K562 (cell line): ENCODE measurements around the gene ABHD1.

Experiments
- ATF3 ChIP-seq, 2 experiments: fragments of 450-650 bp in 1 of 2; sonication (generic) in 1 of 2; formaldehyde crosslinking in 1 of 2; IDR thresholded peaks in 1 of 2; conservative IDR thresholded peaks in 1 of 2; 2 replicates each; pipeline versions ENCODE4 v1.6.1 to v1.8.1; 2016 to 2023; ENCODE audit warnings: mild to moderate bottlenecking in 2 of 2, moderate library complexity in 2 of 2, inconsistent platforms in 1 of 2, missing genetic modification reagents in 1 of 2
- CBFB ChIP-seq: sonication (generic); formaldehyde crosslinking; IDR thresholded peaks from 2 replicates; pipeline ENCODE4 v1.4.0; 2020; ENCODE audit warnings: mild to moderate bottlenecking, missing genetic modification reagents
- CREM ChIP-seq: IDR thresholded peaks from 2 replicates; pipeline ENCODE4 v1.6.1; 2014; ENCODE audit warnings: antibody characterized with exemption, low read depth
- CTCF ChIP-seq, 3 experiments: IDR thresholded peaks in 2 of 3; conservative IDR thresholded peaks in 1 of 3; 2 replicates each; pipeline ENCODE4 v1.5.1; 2011 to 2012; ENCODE audit warnings: low read length in 3 of 3, mild to moderate bottlenecking in 3 of 3, control low read depth in 2 of 3, improper control_type of control experiment in 1 of 3, inconsistent platforms in 1 of 3, low read depth in 1 of 3, mixed read lengths in 1 of 3, moderate library complexity in 1 of 3; ENCODE audit not compliant: insufficient read depth in 2 of 3
- DPF2 ChIP-seq: fragments of 450-650 bp; IDR thresholded peaks from 2 replicates; pipeline ENCODE4 v1.6.1; 2016
- EP300 ChIP-seq: IDR thresholded peaks from 2 replicates; pipeline ENCODE4 v1.6.1; 2012; ENCODE audit warnings: low read length, improper control_type of control experiment
- GATAD2A ChIP-seq: fragments of 450-650 bp; IDR thresholded peaks from 2 replicates; pipeline ENCODE4 v1.6.1; 2017
- HDAC2 ChIP-seq: fragments of 450-650 bp; IDR thresholded peaks from 2 replicates; pipeline ENCODE4 v1.6.1; 2016; ENCODE audit warnings: mild to moderate bottlenecking
- HNRNPUL1 ChIP-seq: fragments of 200-400 bp; formaldehyde crosslinking; IDR thresholded peaks from 2 replicates; pipeline ENCODE4 v1.6.1; 2017; ENCODE audit warnings: low read length
- MYC ChIP-seq, 2 experiments: fragments of 250-450 bp in 1 of 2; sonication (Bioruptor Pico) in 1 of 2; IDR thresholded peaks; 2 replicates each; pipeline versions ENCODE4 v1.5.1 to v1.6.1; 2012 to 2021; ENCODE audit warnings: low read depth in 2 of 2, borderline replicate concordance in 1 of 2, improper control_type of control experiment in 1 of 2, low read length in 1 of 2, mild to moderate bottlenecking in 1 of 2, moderate library complexity in 1 of 2
- POLR2AphosphoS5 ChIP-seq: IDR thresholded peaks from 2 replicates; pipeline ENCODE4 v1.6.1; 2011; ENCODE audit warnings: mild to moderate bottlenecking, low read depth, low read length, moderate library complexity; ENCODE audit not compliant: control insufficient read depth, insufficient read depth
- REST ChIP-seq, 2 experiments: fragments of 450-650 bp; formaldehyde crosslinking in 1 of 2; IDR thresholded peaks; 2 replicates each; pipeline versions ENCODE4 v1.4.0 to v1.6.1; 2014 to 2020; ENCODE audit warnings: mild to moderate bottlenecking in 2 of 2, borderline replicate concordance in 1 of 2, low read depth in 1 of 2
- ZNF24 ChIP-seq: fragments of 450-650 bp; IDR thresholded peaks from 2 replicates; pipeline ENCODE4 v1.6.1; 2016
- ZNF592 ChIP-seq: fragments of 450-650 bp; IDR thresholded peaks from 2 replicates; pipeline ENCODE4 v1.6.1; 2017; ENCODE audit warnings: antibody characterized with exemption, mild to moderate bottlenecking

- no peak for TF ChIP-seq CREM
- TF ChIP-seq ZNF24: no peak
- no peak for TF ChIP-seq EP300
- TF ChIP-seq DPF2: no peak
- TF ChIP-seq ATF3 (IDR thresholded peaks at IDR 0.05): no peak
- no peak for TF ChIP-seq ATF3 (CRISPR knock-in tag; conservative IDR thresholded peaks at IDR 0.05)
- no peak for TF ChIP-seq REST (IDR thresholded peaks at IDR 0.05; ENCODE audit: borderline replicate concordance)
- TF ChIP-seq REST (CRISPR knock-in tag; IDR thresholded peaks at IDR 0.05; ENCODE audit: low read depth): no peak
- TF ChIP-seq CTCF (IDR thresholded peaks at IDR 0.05 in 2 of 3, conservative IDR thresholded peaks at IDR 0.05 in 1 of 3; ENCODE audit: insufficient read depth in 2 of 3, low read depth in 1 of 3, low read length in 3 of 3): no peak
- no peak for TF ChIP-seq CBFB
- no peak for TF ChIP-seq POLR2AphosphoS5
- no peak for TF ChIP-seq MYC (IDR thresholded peaks at IDR 0.05; ENCODE audit: low read depth, low read length)
- TF ChIP-seq MYC (CRISPR knock-in tag; IDR thresholded peaks at IDR 0.05; ENCODE audit: borderline replicate concordance, low read depth): no peak
- no peak for TF ChIP-seq ZNF592
- no peak for TF ChIP-seq HDAC2
- TF ChIP-seq HNRNPUL1: no peak
- TF ChIP-seq GATAD2A: no peak
These were observed 55.9 kb downstream of the ABHD1 start for GRCh38 chr2:27179344-27180000.
